ENCODE measurements around the gene CCAR1.
"Not testable (repeated sequence)": the region's sequence is repeated elsewhere in the genome, so short reads cannot be mapped to it uniquely, and the experiment has no call there.

CCAR1 gene

GRCh38 chr10:68759223-68759863 is 38.3 kb downstream of the CCAR1 start:
- no peak for DNase-seq (ENCODE audit: low read depth)

- no peak for DNase-seq (ENCODE audit: low read depth)
Observed at GRCh38 chr10:68759967-68760366, 38.9 kb downstream of the CCAR1 start.

- not testable (repeated sequence) for DNase-seq (ENCODE audit: low read depth)
Observed at GRCh38 chr10:68767407-68767806, 46.4 kb downstream of the CCAR1 start.

- DNase-seq (ENCODE audit: low read depth), result no peak
Observed at GRCh38 chr10:68781613-68782574, 60.9 kb downstream of the CCAR1 start.

- DNase-seq (ENCODE audit: low read depth), result peak; percentile 46
Observed at GRCh38 chr10:68784476-68784875, 63.4 kb downstream of the CCAR1 start.

- no peak for DNase-seq (ENCODE audit: low read depth)
Observed at GRCh38 chr10:68787813-68788212, 66.8 kb downstream of the CCAR1 start.

GRCh38 chr10:68790476-68790875 is 69.4 kb downstream of the CCAR1 start:
- DNase-seq (ENCODE audit: low read depth), result no peak

GRCh38 chr10:68792115-68792514 is 71.1 kb downstream of the CCAR1 start:
- DNase-seq (ENCODE audit: low read depth), result no peak

- DNase-seq (ENCODE audit: low read depth), result no peak
Observed at GRCh38 chr10:68795886-68796532, 75.0 kb downstream of the CCAR1 start.

- DNase-seq (ENCODE audit: low read depth), result peak; percentile 28
Observed at GRCh38 chr10:68796605-68797004, 75.6 kb downstream of the CCAR1 start.

GRCh38 chr10:68800211-68800610 is 79.2 kb downstream of the CCAR1 start:
- no peak for DNase-seq (ENCODE audit: low read depth)

- DNase-seq (ENCODE audit: low read depth), result no peak
Observed at GRCh38 chr10:68804692-68805091, 83.7 kb downstream of the CCAR1 start.

- not testable (repeated sequence) for DNase-seq (ENCODE audit: low read depth)
Observed at GRCh38 chr10:68810830-68811229, 89.8 kb downstream of the CCAR1 start.

- DNase-seq (ENCODE audit: low read depth), result no peak
Observed at GRCh38 chr10:68811314-68812009, 90.4 kb downstream of the CCAR1 start.

GRCh38 chr10:68812420-68812819 is 91.4 kb downstream of the CCAR1 start:
- DNase-seq (ENCODE audit: low read depth), result no peak

GRCh38 chr10:68813559-68813958 is 92.5 kb downstream of the CCAR1 start:
- no peak for DNase-seq (ENCODE audit: low read depth)

- no peak for DNase-seq (ENCODE audit: low read depth)
Observed at GRCh38 chr10:68816796-68817412, 95.9 kb downstream of the CCAR1 start.

GRCh38 chr10:68820359-68820758 is 99.3 kb downstream of the CCAR1 start:
- not testable (repeated sequence) for DNase-seq (ENCODE audit: low read depth)

- not testable (repeated sequence) for DNase-seq (ENCODE audit: low read depth)
Observed at GRCh38 chr10:68822626-68823025, 101.6 kb downstream of the CCAR1 start.

- peak; percentile 71 for DNase-seq (ENCODE audit: low read depth)
Observed at GRCh38 chr10:68826764-68827591, 105.9 kb downstream of the CCAR1 start, which contains the start of gene STOX1. Gene STOX1 (plus strand): TSS chr10:68827531. CDS start chr10:68827624, 93 bp downstream.

GRCh38 chr10:68827592-68827959 is 106.5 kb downstream of the CCAR1 start:
- not testable (repeated sequence) for DNase-seq (ENCODE audit: low read depth)
